ENCODE results near the gene GLE1. TPM values are rescaled to one million over a fixed set of nuclear protein-coding genes. Genes with fewer than 3 reads are reported as not detected.
"Not testable (repeated sequence)": the region's sequence is repeated elsewhere in the genome, so short reads cannot be mapped to it uniquely, and the experiment has no call there.

The GLE1 gene
- total RNA-seq, 1 donor from 2014 or later = 51.4 TPM

GRCh38 chr9:128503415-128503825 lies 1.1 kb upstream of the GLE1 start:
- H3K27me3 Mint-ChIP-seq (ENCODE audit: insufficient read depth); intact Hi-C loops (cut with micrococcal nuclease); DNase-seq (ENCODE audit: low spot score); H3K9me3 Mint-ChIP-seq: not testable (repeated sequence)
- Mint-ChIP-seq H3K36me3 (ENCODE audit: low read depth) (peaks cover 20% of the 10 kb centered on the region), H3K4me3 (peak overlapping the region; percentile 99), H3K4me1 (ENCODE audit: low read depth) (peaks cover 18% of the 10 kb centered on the region), H3K27ac (peak overlapping the region; percentile 55)

GRCh38 chr9:128503870-128504269 lies 649 bp upstream of the GLE1 start:
- Mint-ChIP-seq H3K27me3 (ENCODE audit: insufficient read depth) (no peaks in the 10 kb centered on the region), H3K27ac (peak overlapping the region; percentile 55), H3K36me3 (ENCODE audit: low read depth) (peaks cover 17% of the 10 kb centered on the region), H3K4me3 (peak overlapping the region; percentile 99), H3K9me3 (no peaks in the 10 kb centered on the region), H3K4me1 (ENCODE audit: low read depth) (peaks cover 22% of the 10 kb centered on the region)
- no peak for DNase-seq (ENCODE audit: low spot score)
- intact Hi-C loops (cut with micrococcal nuclease) = loop anchor here (1.0 to 2.0 kb wide), 8 partner anchors 48 to 577 kb away; partner anchors contain the start of genes DOLPP1, DYNC2I2, ENDOG and ODF2

DNA sequence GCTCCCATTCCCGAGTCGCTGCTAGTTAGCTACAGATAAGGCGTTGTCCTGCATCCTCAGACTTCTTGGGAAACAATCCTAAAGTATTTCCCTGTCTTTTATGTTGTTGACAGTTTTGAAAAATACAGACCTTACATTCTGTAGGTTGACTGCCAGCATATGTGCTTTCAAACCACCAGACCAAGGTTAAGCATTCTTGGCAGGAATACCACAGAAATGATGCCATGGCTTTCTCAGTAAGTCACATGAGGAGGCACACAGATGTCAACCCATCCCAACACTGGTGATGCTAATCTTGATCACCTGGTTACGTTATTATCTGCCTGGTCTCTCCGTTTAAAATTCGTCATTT lies 871 bp downstream of the GLE1 start:
- Mint-ChIP-seq H3K9me3 (no peaks in the 10 kb centered on the region), H3K27me3 (ENCODE audit: insufficient read depth) (no peaks in the 10 kb centered on the region), H3K36me3 (ENCODE audit: low read depth) (peaks cover 9% of the 10 kb centered on the region), H3K27ac (peak overlapping the region; percentile 99), H3K4me1 (ENCODE audit: low read depth) (peaks cover 23% of the 10 kb centered on the region), H3K4me3 (peak overlapping the region; percentile 99)
- DNase-seq (ENCODE audit: low spot score) = no peak
- intact Hi-C loops (cut with micrococcal nuclease) = loop anchor here (1.0 to 2.0 kb wide), 3 partner anchors 143 to 575 kb away; partner anchors contain the start of gene DOLPP1

DNA sequence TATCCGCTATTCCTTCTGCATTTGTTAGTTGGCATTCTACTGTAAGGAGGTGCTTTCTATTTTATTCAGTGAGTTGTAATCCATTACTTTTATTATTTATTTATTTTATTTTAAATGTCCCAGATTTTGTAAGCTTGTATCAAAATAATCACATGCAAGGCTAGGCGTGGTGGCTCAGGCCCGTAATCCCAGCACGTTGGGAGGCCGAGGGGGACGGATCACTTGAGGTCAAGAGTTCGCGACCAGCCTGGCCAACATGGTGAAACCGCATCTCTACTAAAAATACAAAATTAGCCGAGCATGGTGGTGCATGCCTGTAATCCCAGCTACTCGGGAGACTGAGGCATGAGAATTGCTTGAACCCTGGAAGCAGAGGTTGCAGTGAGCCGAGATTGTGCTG lies 1.4 kb downstream of the GLE1 start:
- H3K36me3 Mint-ChIP-seq (ENCODE audit: low read depth); DNase-seq (ENCODE audit: low spot score); H3K27me3 Mint-ChIP-seq (ENCODE audit: insufficient read depth); H3K9me3 Mint-ChIP-seq: not testable (repeated sequence)
- peaks cover 23% of the 10 kb centered on the region for H3K4me1 Mint-ChIP-seq (ENCODE audit: low read depth)
- H3K4me3 Mint-ChIP-seq = peak overlapping the region; percentile 99
- intact Hi-C loops (cut with micrococcal nuclease) = loop anchor here (1.0 to 2.0 kb wide), 3 partner anchors 143 to 575 kb away; partner anchors contain the start of gene DOLPP1
- peak overlapping the region; percentile 99 for H3K27ac Mint-ChIP-seq

GRCh38 chr9:128512820-128513219 lies 8.3 kb downstream of the GLE1 start:
- DNase-seq (ENCODE audit: low spot score) = no peak
- no peaks in the 10 kb centered on the region for H3K9me3 Mint-ChIP-seq
- H3K4me1 Mint-ChIP-seq (ENCODE audit: low read depth) = peaks cover 14% of the 10 kb centered on the region
- H3K27ac Mint-ChIP-seq = no peak overlapping the region
- peaks cover 28% of the 10 kb centered on the region for H3K36me3 Mint-ChIP-seq (ENCODE audit: low read depth)
- intact Hi-C loops (cut with micrococcal nuclease) = no loop called here
- H3K27me3 Mint-ChIP-seq (ENCODE audit: insufficient read depth) = no peaks in the 10 kb centered on the region
- no peak overlapping the region for H3K4me3 Mint-ChIP-seq

GRCh38 chr9:128521956-128522355 lies 17.4 kb downstream of the GLE1 start:
- intact Hi-C loops (cut with micrococcal nuclease) = no loop called here
- Mint-ChIP-seq H3K27ac (no peak overlapping the region), H3K9me3 (no peaks in the 10 kb centered on the region), H3K4me1 (ENCODE audit: low read depth) (no peaks in the 10 kb centered on the region), H3K27me3 (ENCODE audit: insufficient read depth) (no peaks in the 10 kb centered on the region), H3K4me3 (no peak overlapping the region), H3K36me3 (ENCODE audit: low read depth) (peaks cover 40% of the 10 kb centered on the region)
- no peak for DNase-seq (ENCODE audit: low spot score)

DNA sequence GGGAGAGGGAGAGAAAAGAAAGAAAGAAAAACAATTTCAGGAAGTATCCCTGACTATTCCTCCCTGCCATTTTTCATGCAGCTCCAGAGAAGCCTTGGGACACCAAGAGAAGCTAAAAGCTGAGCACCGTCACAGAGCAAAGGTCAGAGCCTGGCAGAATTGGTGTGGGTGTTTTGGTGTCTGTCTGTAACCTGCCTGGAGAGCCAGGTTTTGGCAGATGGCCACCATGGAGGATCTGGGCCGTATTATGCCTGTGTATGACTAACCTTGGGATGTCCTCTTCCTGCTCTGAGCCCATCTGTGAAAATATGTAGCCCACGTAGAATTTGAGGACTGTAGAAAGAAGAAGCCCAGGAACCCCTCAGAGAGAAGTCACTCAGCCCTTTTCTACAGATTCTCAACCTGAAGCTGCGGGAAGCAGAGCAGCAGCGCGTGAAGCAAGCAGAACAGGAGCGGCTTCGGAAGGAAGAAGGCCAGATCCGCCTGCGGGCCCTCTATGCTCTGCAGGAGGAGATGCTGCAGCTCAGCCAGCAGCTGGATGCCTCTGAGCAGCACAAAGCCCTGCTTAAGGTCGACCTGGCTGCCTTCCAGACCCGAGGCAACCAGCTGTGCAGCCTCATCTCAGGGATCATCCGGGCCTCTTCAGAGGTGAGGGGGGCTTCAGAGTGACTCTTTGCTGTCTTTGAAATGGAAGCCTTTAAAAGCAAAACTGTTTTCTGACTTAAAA lies 18.8 kb downstream of the GLE1 start:
- no peaks in the 10 kb centered on the region for H3K27me3 Mint-ChIP-seq (ENCODE audit: insufficient read depth)
- H3K4me3 Mint-ChIP-seq = no peak overlapping the region
- no peak for DNase-seq (ENCODE audit: low spot score)
- no peaks in the 10 kb centered on the region for H3K4me1 Mint-ChIP-seq (ENCODE audit: low read depth)
- H3K9me3 Mint-ChIP-seq = no peaks in the 10 kb centered on the region
- intact Hi-C loops (cut with micrococcal nuclease) = no loop called here
- H3K27ac Mint-ChIP-seq = no peak overlapping the region
- H3K36me3 Mint-ChIP-seq (ENCODE audit: low read depth) = peaks cover 34% of the 10 kb centered on the region

DNA sequence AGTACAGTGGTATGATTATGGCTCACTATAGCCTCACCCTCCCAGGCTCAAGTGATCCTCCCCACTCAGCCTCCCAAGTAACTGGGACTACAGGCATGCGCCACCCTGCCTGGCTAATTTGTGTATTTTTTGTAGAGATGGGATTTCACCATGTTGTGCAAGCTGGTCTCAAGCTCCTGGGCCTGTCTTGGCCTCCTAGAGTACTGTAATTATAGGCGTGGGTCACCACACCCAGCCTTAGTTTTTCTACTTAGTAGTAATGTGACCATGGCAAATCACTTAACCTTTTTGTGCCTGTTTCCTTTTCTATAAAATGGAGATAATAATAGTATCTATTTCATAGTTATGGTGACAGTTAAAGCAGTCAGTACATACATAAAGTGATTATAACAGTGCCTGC lies 22.2 kb downstream of the GLE1 start:
- DNase-seq (ENCODE audit: low spot score) = no peak
- Mint-ChIP-seq H3K27ac (no peak overlapping the region), H3K36me3 (ENCODE audit: low read depth) (peaks cover 35% of the 10 kb centered on the region), H3K27me3 (ENCODE audit: insufficient read depth) (no peaks in the 10 kb centered on the region), H3K4me3 (no peak overlapping the region), H3K4me1 (ENCODE audit: low read depth) (no peaks in the 10 kb centered on the region), H3K9me3 (no peaks in the 10 kb centered on the region)
- intact Hi-C loops (cut with micrococcal nuclease) = no loop called here

DNA sequence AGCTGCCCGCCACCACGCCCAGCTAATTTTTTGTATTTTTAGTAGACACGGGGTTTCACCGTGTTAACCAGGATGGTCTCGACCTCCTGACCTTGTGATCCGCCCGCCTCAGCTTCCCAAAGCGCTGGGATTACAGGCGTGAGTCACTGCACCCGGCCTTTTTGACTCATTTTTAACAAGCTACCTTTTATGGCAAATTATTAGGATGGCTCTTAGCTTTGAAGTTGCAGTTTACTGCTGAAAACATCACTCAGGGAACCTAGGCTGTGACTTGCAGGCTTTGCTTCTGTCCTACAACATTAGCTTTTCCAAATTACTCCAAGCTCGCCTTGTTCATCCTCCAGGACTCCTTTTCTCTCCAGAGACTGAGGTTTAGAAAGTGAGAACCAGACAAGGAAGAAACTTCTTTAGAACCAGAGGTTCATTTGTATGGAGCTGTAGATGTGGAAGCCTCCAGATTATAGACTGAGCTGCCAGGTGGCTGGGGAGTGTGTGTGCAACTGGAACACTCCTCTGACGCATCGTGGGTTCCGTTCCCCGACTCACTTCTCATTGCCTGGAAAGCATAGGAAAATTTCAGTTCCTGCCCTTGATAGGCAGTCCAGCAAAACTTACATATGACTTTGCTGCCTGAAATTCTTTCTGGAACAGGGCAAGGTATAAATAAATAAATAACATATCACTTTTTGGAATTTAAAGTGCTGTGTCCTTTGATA lies 24.1 kb downstream of the GLE1 start:
- Mint-ChIP-seq H3K36me3 (ENCODE audit: low read depth) (peaks cover 36% of the 10 kb centered on the region), H3K4me3 (no peak overlapping the region)
- no peak for DNase-seq (ENCODE audit: low spot score)

DNA sequence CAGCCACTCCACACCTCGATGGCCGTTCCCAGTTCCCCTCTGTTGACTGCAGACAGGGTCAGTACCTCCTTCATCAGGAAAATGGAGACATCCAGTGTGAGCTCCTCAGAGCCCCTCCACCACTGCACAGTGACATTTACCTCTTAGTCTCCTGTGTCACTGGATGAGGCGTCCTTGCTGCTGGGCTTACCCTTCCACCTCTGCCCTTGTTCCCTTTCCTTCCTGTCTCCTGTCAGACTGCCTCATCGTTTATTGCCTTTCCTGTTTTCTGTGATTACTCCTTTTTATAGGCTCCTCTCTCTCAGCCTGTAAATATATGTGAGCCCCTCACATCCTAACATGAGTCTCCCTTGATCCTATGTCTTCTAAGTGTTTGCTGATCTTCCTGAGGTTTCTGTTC lies 24.7 kb downstream of the GLE1 start:
- intact Hi-C loops (cut with micrococcal nuclease) = no loop called here
- Mint-ChIP-seq H3K9me3 (no peaks in the 10 kb centered on the region), H3K4me3 (no peak overlapping the region), H3K36me3 (ENCODE audit: low read depth) (peaks cover 42% of the 10 kb centered on the region), H3K27me3 (ENCODE audit: insufficient read depth) (no peaks in the 10 kb centered on the region), H3K4me1 (ENCODE audit: low read depth) (no peaks in the 10 kb centered on the region), H3K27ac (peak overlapping the region; percentile 55)
- no peak for DNase-seq (ENCODE audit: low spot score)

More for the DNA sequence above, 24.1 kb downstream of the GLE1 start:
- intact Hi-C loops (cut with micrococcal nuclease) = no loop called here
- H3K4me1 Mint-ChIP-seq (ENCODE audit: low read depth) = no peaks in the 10 kb centered on the region
- H3K27me3 Mint-ChIP-seq (ENCODE audit: insufficient read depth) = no peaks in the 10 kb centered on the region
- H3K27ac Mint-ChIP-seq = no peak overlapping the region
- H3K9me3 Mint-ChIP-seq = no peaks in the 10 kb centered on the region

GRCh38 chr9:128532581-128532980 lies 28.1 kb downstream of the GLE1 start:
- no peak for DNase-seq (ENCODE audit: low spot score)
- no peak overlapping the region for H3K4me3 Mint-ChIP-seq
- no peak overlapping the region for H3K27ac Mint-ChIP-seq
- H3K9me3 Mint-ChIP-seq = no peaks in the 10 kb centered on the region
- peaks cover 37% of the 10 kb centered on the region for H3K36me3 Mint-ChIP-seq (ENCODE audit: low read depth)
- no peaks in the 10 kb centered on the region for H3K27me3 Mint-ChIP-seq (ENCODE audit: insufficient read depth)
- H3K4me1 Mint-ChIP-seq (ENCODE audit: low read depth) = no peaks in the 10 kb centered on the region
- intact Hi-C loops (cut with micrococcal nuclease) = no loop called here

DNA sequence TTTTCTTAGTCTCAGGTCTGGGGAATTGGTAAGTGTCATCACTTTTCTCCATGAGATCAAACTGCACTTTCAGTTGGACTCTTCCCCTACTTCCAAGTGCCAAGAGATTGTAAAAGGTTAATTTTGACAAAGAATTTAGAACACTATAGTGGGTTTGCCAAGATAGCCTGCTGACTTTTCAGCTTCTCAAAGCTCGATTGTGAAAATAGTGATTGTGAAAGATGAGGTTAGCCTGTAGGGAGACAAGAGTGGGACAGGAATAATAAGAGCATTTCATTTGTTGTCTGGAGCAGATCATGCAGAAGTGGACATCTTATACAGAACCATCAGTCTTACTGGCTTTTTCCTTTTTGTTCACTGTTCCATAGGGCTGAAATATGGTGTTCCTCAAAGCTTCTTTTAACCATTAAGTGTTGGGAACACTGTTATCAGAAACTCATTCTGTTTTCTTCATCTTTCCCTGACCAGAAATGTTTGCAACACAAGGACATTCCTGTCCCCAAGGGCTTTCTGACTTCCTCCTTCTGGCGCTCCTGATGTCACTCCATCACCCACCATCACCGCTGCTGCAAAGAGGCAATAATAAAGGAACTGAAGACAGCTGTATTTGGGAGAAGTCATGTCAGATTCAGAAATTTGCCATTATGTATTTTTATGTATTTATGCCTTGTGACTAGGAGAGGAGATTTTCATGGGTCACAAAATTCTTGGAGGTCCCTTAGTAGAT lies 36.3 kb downstream of the GLE1 start:
- no peak overlapping the region for H3K4me3 Mint-ChIP-seq
- H3K27ac Mint-ChIP-seq = no peak overlapping the region
- peaks cover 47% of the 10 kb centered on the region for H3K36me3 Mint-ChIP-seq (ENCODE audit: low read depth)
- intact Hi-C loops (cut with micrococcal nuclease) = no loop called here
- DNase-seq (ENCODE audit: low spot score) = no peak
- peaks cover 8% of the 10 kb centered on the region for H3K4me1 Mint-ChIP-seq (ENCODE audit: low read depth)
- no peaks in the 10 kb centered on the region for H3K27me3 Mint-ChIP-seq (ENCODE audit: insufficient read depth)
- no peaks in the 10 kb centered on the region for H3K9me3 Mint-ChIP-seq

DNA sequence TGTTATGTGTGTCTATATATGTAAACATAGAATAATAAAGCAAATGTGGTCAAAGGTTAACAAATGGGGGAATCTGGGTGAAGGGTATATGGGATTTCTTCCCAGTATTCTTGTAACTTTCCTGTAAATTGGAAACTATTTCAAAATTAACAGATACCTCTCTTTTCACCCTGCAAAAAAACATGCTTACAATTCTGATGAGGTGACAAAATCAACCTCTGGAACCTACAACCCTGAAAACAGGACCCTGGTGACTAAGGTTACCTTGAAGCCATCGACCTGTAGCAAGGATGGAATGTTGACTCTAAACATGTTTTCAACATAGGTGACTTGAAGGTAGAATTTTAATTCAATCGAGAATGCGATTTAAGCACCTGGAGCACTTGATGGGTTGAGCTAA lies 42.0 kb downstream of the GLE1 start:
- H3K9me3 Mint-ChIP-seq = no peaks in the 10 kb centered on the region
- no peaks in the 10 kb centered on the region for H3K27me3 Mint-ChIP-seq (ENCODE audit: insufficient read depth)
- DNase-seq (ENCODE audit: low spot score) = no peak
- no peak overlapping the region for H3K4me3 Mint-ChIP-seq
- intact Hi-C loops (cut with micrococcal nuclease) = no loop called here
- H3K4me1 Mint-ChIP-seq (ENCODE audit: low read depth) = peaks cover 30% of the 10 kb centered on the region
- H3K36me3 Mint-ChIP-seq (ENCODE audit: low read depth) = peaks cover 12% of the 10 kb centered on the region
- H3K27ac Mint-ChIP-seq = no peak overlapping the region

All from activated T-helper 1 cell treated with anti-CD3 and anti-CD28 coated beads, Interleukin-12 subunit alpha, Interleukin-12 subunit beta, Interleukin-2, Interleukin-4 antibody, amounts not matched to agents 30 ng/mL and 10 ng/mL and 1 ng/mL, durations not matched to agents 14 hours and 24 hours and 36 hours (primary cell).